HCT116 (cell line): ENCODE measurements around the gene DYNC1I1. TPM values are rescaled to one million over a fixed set of nuclear protein-coding genes. Genes with fewer than 3 reads are reported as not detected.

ENCODE experiments used
- ATAC-seq: fragments of 200-7000 bp; cut with Tn5 transposase; 2 replicates; pipeline ENCODE4 v1.9.1; 2020; ENCODE audit warnings: mild to moderate bottlenecking, moderate library complexity
- BruUV-seq: library from RNA; stranded (reverse); fragments of 400-500 nt; replicated peaks from 2 replicates; lab custom pipeline; 2021; lab: Mats Ljungman, UMichigan
- CTCF ChIA-PET: fragments of 300-600 bp; sonication (Branson Sonifier 250); formaldehyde crosslinking; loops from one replicate; lab custom pipeline; 2021; ENCODE audit warnings: antibody characterized with exemption; lab: Charles Lee
- POLR2A ChIA-PET: fragments of 300-600, 350-600 bp; sonication (Branson Sonifier 250); formaldehyde crosslinking; loops from one replicate; lab custom pipeline; 2021; ENCODE audit warnings: antibody characterized with exemption; lab: Charles Lee
- RAD21 ChIA-PET, 2 experiments: fragments of 300-600 bp; sonication (Branson Sonifier 250); formaldehyde crosslinking; loops; one replicate each; lab custom pipeline; 2023; ENCODE audit warnings: low total read pairs in 2 of 2; ENCODE audit not compliant: uncharacterized antibody in 2 of 2, unreplicated experiment in 2 of 2, low non-redundant PET in 1 of 2; lab: Charles Lee
- DNase-seq: peaks from one replicate; pipeline ENCODE4 v3.0.0-alpha.2; 2010; ENCODE audit warnings: low read depth, low spot score
- H2AFZ ChIP-seq: fragments of 200-600 bp; shearing (Covaris generic), sonication (generic); 2 replicates; pipeline ENCODE4 v1.6.1; 2017; ENCODE audit warnings: low read depth, mixed run types, mixed read lengths, antibody characterized with exemption, low read length; ENCODE audit not compliant: poor library complexity, severe bottlenecking
- H3K27ac ChIP-seq: 2 replicates; pipeline ENCODE4 v1.5.1; 2012; ENCODE audit warnings: low read depth, low read length
- H3K27me3 ChIP-seq: fragments of 200-600 bp; sonication (generic); 2 replicates; pipeline ENCODE4 v1.6.1; 2016; ENCODE audit warnings: mixed run types, low read length, mixed read lengths; ENCODE audit not compliant: insufficient read depth
- H3K36me3 ChIP-seq, 2 experiments: fragments of 200-500 bp in 1 of 2; fragments of 200-600 bp in 1 of 2; sonication (Bioruptor generic) in 1 of 2; sonication (generic) in 1 of 2; 2 replicates each; pipeline versions ENCODE4 v1.5.1 to v1.6.1; 2014 to 2016; ENCODE audit warnings: low read length in 2 of 2, inconsistent platforms in 1 of 2, mixed read lengths in 1 of 2, mixed run types in 1 of 2; ENCODE audit not compliant: insufficient read depth in 2 of 2, control insufficient read depth in 1 of 2
- H3K4me1 ChIP-seq, 2 experiments: fragments of 200-600 bp in 1 of 2; sonication (generic) in 1 of 2; 2 replicates each; pipeline versions ENCODE4 v1.5.1 to v1.6.1; 2012 to 2017; ENCODE audit warnings: low read length in 2 of 2, inconsistent platforms in 1 of 2, mild to moderate bottlenecking in 1 of 2, mixed read lengths in 1 of 2, mixed run types in 1 of 2, moderate library complexity in 1 of 2; ENCODE audit not compliant: insufficient read depth in 2 of 2, control insufficient read depth in 1 of 2
- H3K4me2 ChIP-seq: fragments of 200-600 bp; sonication (generic); 2 replicates; pipeline ENCODE4 v1.6.1; 2017; ENCODE audit warnings: mixed run types, low read length, mixed read lengths
- H3K4me3 ChIP-seq, 2 experiments: fragments of 200-600 bp in 1 of 2; sonication (generic) in 1 of 2; replicated peaks in 1 of 2; 2 replicates each; pipeline ENCODE4 v1.5.1; 2011 to 2016; ENCODE audit warnings: low read length in 2 of 2, control low read depth in 1 of 2, low read depth in 1 of 2, mild to moderate bottlenecking in 1 of 2, mixed read lengths in 1 of 2, mixed run types in 1 of 2
- H3K79me2 ChIP-seq: fragments of 200-600 bp; sonication (generic); 2 replicates; pipeline ENCODE4 v1.6.1; 2017; ENCODE audit warnings: mild to moderate bottlenecking, mixed run types, low read length, moderate library complexity, mixed read lengths; ENCODE audit not compliant: insufficient read depth
- H3K9ac ChIP-seq: fragments of 200-600 bp; sonication (generic); 2 replicates; pipeline ENCODE4 v1.6.1; 2016; ENCODE audit warnings: low read length, mixed read lengths
- H3K9me2 ChIP-seq: fragments of 200-600 bp; sonication (generic), shearing (Covaris generic); 2 replicates; pipeline ENCODE4 v1.6.1; 2017; ENCODE audit warnings: mixed run types, mild to moderate bottlenecking, moderate library complexity; ENCODE audit not compliant: insufficient read depth
- H3K9me3 ChIP-seq, 2 experiments: fragments of 200-500 bp in 1 of 2; fragments of 200-600 bp in 1 of 2; sonication (Bioruptor generic) in 1 of 2; sonication (generic) in 1 of 2; 2 replicates each; pipeline ENCODE4 v1.6.1; 2014 to 2017; ENCODE audit warnings: low read length in 2 of 2, mixed read lengths in 2 of 2, inconsistent platforms in 1 of 2, low read depth in 1 of 2, mild to moderate bottlenecking in 1 of 2, mixed run types in 1 of 2, moderate library complexity in 1 of 2; ENCODE audit not compliant: control insufficient read depth in 1 of 2, insufficient read depth in 1 of 2
- H4K20me1 ChIP-seq: fragments of 200-600 bp; sonication (generic), shearing (Covaris generic); 2 replicates; pipeline ENCODE4 v1.6.1; 2017; ENCODE audit warnings: mixed run types, mild to moderate bottlenecking, moderate library complexity; ENCODE audit not compliant: insufficient read depth
- CBX3 ChIP-seq: IDR thresholded peaks from 2 replicates; pipeline ENCODE4 v1.6.1; 2012; ENCODE audit warnings: low read depth
- EGR1 ChIP-seq: IDR thresholded peaks from 2 replicates; pipeline ENCODE4 v1.6.1; 2012; ENCODE audit warnings: low read depth
- ELF1 ChIP-seq: IDR thresholded peaks from 2 replicates; pipeline ENCODE4 v1.6.1; 2012; ENCODE audit warnings: low read depth, borderline replicate concordance
- EZH2 ChIP-seq: fragments of 200-600 bp; sonication (generic); IDR thresholded peaks from 2 replicates; pipeline ENCODE4 v1.6.1; 2017; ENCODE audit warnings: antibody characterized with exemption, mixed run types
- EZH2phosphoT487 ChIP-seq: fragments of 200-600 bp; IDR thresholded peaks from 2 replicates; pipeline ENCODE4 v1.6.1; 2018; ENCODE audit warnings: antibody characterized with exemption, borderline replicate concordance
- FOSL1 ChIP-seq: IDR thresholded peaks from 2 replicates; pipeline ENCODE4 v1.6.1; 2012; ENCODE audit warnings: low read depth
- JUND ChIP-seq: IDR thresholded peaks from 2 replicates; pipeline ENCODE4 v1.6.1; 2012
- POLR2A ChIP-seq: IDR thresholded peaks from 2 replicates; pipeline ENCODE4 v1.7.0; 2011; ENCODE audit warnings: borderline replicate concordance; ENCODE audit not compliant: insufficient read depth, insufficient read length; ENCODE audit errors: extremely low read depth
- POLR2AphosphoS5 ChIP-seq: IDR thresholded peaks from 2 replicates; pipeline ENCODE4 v1.6.1; 2011; ENCODE audit warnings: mild to moderate bottlenecking, low read depth, low read length, moderate library complexity
- SIN3A ChIP-seq: IDR thresholded peaks from 2 replicates; pipeline ENCODE4 v1.6.1; 2012; ENCODE audit warnings: low read depth
- SP1 ChIP-seq: IDR thresholded peaks from 2 replicates; pipeline ENCODE4 v1.6.1; 2012; ENCODE audit warnings: low read depth
- SRF ChIP-seq: IDR thresholded peaks from 2 replicates; pipeline ENCODE4 v1.6.1; 2012; ENCODE audit warnings: low read depth
- TCF7L2 ChIP-seq: IDR thresholded peaks from 2 replicates; pipeline ENCODE4 v1.7.0; 2011; ENCODE audit warnings: borderline replicate concordance, inconsistent platforms; ENCODE audit not compliant: insufficient read depth, insufficient read length; ENCODE audit errors: extremely low read depth
- YY1 ChIP-seq: IDR thresholded peaks from 2 replicates; pipeline ENCODE4 v1.6.1; 2011; ENCODE audit warnings: low read length, low read depth, moderate library complexity, mild to moderate bottlenecking; ENCODE audit not compliant: insufficient replicate concordance; ENCODE audit errors: extremely low read depth
- ZFX ChIP-seq: fragments of 450-650 bp; IDR thresholded peaks from 2 replicates; pipeline ENCODE4 v1.6.1; 2017
- intact Hi-C: fragments of 100-400 bp; cut with micrococcal nuclease; formaldehyde crosslinking; loops from 2 replicates; pipeline ENCODE4 v1.10.0; 2022
- total RNA-seq: library from RNA; stranded (reverse); gene quantifications from one replicate; pipeline ENCODE4 v1.2.1, GENCODE V29; 2021; ENCODE audit not compliant: unreplicated experiment
- TF ChIP-seq, protein P1 (sequence below), 3 experiments: fragments of 200-600 bp in 1 of 3; sonication (generic) in 1 of 3; IDR thresholded peaks in 2 of 3; conservative IDR thresholded peaks in 1 of 3; 2 replicates each; pipeline ENCODE4 v1.5.1; 2012 to 2017; ENCODE audit warnings: low read depth in 2 of 3, low read length in 2 of 3, antibody characterized with exemption in 1 of 3, borderline replicate concordance in 1 of 3, control low read depth in 1 of 3, mild to moderate bottlenecking in 1 of 3, mixed read lengths in 1 of 3, mixed run types in 1 of 3, moderate library complexity in 1 of 3; ENCODE audit not compliant: insufficient read depth in 1 of 3
- TF ChIP-seq, protein P2 (sequence below): IDR thresholded peaks from 2 replicates; pipeline ENCODE4 v1.6.1; 2012; ENCODE audit warnings: low read depth
- TF ChIP-seq, protein P3 (sequence below): IDR thresholded peaks from 2 replicates; pipeline ENCODE4 v1.6.1; 2012
- TF ChIP-seq, protein P4 (sequence below): IDR thresholded peaks from 2 replicates; pipeline ENCODE4 v1.6.1; 2012

The DYNC1I1 gene
- total RNA-seq, 1 experiment from 2014 or later: not detected

DNA sequence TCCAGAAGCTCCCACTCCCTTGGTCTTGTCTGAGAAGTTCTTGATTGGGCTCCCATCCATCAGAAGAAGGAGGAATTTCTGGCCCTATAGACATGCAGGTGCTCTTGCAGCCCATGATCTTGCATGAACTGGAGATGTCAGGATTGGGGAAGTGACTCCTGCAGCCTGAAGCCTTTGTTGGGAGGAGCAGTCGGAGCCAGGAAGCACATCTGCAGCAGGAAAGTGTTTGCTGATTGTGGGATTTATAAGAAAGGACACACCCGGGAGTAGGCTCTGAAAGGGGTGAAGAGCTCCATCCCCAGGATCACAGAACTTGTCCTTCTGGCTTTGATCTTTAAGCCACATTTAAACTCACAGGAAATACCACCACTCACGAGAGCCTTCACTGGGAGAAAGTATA, 185.2 kb downstream of the DYNC1I1 start:
- Histone ChIP-seq H3K36me3 (no peaks in the 10 kb centered on the region), H3K9ac (no peak overlapping the region), H2AFZ (no peak overlapping the region), H3K4me1 (no peaks in the 10 kb centered on the region), H3K27ac (no peak overlapping the region), H3K79me2 (no peaks in the 10 kb centered on the region), H3K9me2 (no peaks in the 10 kb centered on the region), H3K4me3 (no peak overlapping the region), H4K20me1 (no peaks in the 10 kb centered on the region), H3K9me3 (no peaks in the 10 kb centered on the region), H3K27me3 (peaks cover 32% of the 10 kb centered on the region), H3K4me2 (no peak overlapping the region)
- ATAC-seq (no peak), DNase-seq (no peak)
- BruUV-seq: no TSS peak
- intact Hi-C loops: no loop called here
- RAD21 ChIA-PET: no interaction called here
- POLR2A ChIA-PET: no interaction called here
- TF ChIP-seq CBX3 (no peak), SP1 (no peak), SIN3A (no peak), EZH2 (no peak), ELF1 (no peak), TCF7L2 (no peak), JUND (no peak), FOSL1 (no peak), POLR2A (no peak), POLR2AphosphoS5 (no peak), EZH2phosphoT487 (no peak), ZFX (no peak), YY1 (no peak), SRF (no peak), EGR1 (no peak)
- TF ChIP-seq, protein P1, sequence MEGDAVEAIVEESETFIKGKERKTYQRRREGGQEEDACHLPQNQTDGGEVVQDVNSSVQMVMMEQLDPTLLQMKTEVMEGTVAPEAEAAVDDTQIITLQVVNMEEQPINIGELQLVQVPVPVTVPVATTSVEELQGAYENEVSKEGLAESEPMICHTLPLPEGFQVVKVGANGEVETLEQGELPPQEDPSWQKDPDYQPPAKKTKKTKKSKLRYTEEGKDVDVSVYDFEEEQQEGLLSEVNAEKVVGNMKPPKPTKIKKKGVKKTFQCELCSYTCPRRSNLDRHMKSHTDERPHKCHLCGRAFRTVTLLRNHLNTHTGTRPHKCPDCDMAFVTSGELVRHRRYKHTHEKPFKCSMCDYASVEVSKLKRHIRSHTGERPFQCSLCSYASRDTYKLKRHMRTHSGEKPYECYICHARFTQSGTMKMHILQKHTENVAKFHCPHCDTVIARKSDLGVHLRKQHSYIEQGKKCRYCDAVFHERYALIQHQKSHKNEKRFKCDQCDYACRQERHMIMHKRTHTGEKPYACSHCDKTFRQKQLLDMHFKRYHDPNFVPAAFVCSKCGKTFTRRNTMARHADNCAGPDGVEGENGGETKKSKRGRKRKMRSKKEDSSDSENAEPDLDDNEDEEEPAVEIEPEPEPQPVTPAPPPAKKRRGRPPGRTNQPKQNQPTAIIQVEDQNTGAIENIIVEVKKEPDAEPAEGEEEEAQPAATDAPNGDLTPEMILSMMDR (IDR thresholded peaks at IDR 0.05 in 2 of 3, conservative IDR thresholded peaks at IDR 0.05 in 1 of 3; ENCODE audit: borderline replicate concordance in 1 of 3, insufficient read depth in 1 of 3, low read depth in 2 of 3, low read length in 2 of 3): no peak
- TF ChIP-seq, protein P2, sequence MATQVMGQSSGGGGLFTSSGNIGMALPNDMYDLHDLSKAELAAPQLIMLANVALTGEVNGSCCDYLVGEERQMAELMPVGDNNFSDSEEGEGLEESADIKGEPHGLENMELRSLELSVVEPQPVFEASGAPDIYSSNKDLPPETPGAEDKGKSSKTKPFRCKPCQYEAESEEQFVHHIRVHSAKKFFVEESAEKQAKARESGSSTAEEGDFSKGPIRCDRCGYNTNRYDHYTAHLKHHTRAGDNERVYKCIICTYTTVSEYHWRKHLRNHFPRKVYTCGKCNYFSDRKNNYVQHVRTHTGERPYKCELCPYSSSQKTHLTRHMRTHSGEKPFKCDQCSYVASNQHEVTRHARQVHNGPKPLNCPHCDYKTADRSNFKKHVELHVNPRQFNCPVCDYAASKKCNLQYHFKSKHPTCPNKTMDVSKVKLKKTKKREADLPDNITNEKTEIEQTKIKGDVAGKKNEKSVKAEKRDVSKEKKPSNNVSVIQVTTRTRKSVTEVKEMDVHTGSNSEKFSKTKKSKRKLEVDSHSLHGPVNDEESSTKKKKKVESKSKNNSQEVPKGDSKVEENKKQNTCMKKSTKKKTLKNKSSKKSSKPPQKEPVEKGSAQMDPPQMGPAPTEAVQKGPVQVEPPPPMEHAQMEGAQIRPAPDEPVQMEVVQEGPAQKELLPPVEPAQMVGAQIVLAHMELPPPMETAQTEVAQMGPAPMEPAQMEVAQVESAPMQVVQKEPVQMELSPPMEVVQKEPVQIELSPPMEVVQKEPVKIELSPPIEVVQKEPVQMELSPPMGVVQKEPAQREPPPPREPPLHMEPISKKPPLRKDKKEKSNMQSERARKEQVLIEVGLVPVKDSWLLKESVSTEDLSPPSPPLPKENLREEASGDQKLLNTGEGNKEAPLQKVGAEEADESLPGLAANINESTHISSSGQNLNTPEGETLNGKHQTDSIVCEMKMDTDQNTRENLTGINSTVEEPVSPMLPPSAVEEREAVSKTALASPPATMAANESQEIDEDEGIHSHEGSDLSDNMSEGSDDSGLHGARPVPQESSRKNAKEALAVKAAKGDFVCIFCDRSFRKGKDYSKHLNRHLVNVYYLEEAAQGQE: no peak
- TF ChIP-seq, protein P3, sequence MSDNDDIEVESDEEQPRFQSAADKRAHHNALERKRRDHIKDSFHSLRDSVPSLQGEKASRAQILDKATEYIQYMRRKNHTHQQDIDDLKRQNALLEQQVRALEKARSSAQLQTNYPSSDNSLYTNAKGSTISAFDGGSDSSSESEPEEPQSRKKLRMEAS: no peak
- TF ChIP-seq, protein P4, sequence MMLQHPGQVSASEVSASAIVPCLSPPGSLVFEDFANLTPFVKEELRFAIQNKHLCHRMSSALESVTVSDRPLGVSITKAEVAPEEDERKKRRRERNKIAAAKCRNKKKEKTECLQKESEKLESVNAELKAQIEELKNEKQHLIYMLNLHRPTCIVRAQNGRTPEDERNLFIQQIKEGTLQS: no peak
- CTCF ChIA-PET: no interaction called here
